ENCODE results near the gene FLT4.

DNA sequence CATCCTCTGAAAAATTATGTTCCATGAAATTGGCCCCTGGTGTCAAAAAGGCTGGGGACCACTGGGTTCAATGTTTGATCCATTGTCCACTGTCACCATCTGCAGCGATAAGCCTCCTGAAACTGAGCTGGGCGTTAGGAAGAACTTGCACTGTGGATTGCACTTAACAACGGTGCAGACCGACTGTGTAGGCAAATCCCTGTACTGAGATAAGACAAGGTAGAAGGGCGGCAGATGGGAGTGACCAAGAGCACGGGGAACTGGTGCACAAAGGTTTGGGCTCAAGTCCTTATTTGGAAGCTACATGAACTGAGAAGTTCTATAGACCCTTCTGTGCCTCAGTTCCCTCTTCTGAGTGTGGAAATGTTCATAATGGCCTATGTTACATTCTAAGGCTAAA lies 41.6 kb upstream of the FLT4 start:
- TF ChIP-seq, protein P1, sequence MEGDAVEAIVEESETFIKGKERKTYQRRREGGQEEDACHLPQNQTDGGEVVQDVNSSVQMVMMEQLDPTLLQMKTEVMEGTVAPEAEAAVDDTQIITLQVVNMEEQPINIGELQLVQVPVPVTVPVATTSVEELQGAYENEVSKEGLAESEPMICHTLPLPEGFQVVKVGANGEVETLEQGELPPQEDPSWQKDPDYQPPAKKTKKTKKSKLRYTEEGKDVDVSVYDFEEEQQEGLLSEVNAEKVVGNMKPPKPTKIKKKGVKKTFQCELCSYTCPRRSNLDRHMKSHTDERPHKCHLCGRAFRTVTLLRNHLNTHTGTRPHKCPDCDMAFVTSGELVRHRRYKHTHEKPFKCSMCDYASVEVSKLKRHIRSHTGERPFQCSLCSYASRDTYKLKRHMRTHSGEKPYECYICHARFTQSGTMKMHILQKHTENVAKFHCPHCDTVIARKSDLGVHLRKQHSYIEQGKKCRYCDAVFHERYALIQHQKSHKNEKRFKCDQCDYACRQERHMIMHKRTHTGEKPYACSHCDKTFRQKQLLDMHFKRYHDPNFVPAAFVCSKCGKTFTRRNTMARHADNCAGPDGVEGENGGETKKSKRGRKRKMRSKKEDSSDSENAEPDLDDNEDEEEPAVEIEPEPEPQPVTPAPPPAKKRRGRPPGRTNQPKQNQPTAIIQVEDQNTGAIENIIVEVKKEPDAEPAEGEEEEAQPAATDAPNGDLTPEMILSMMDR (IDR thresholded peaks at IDR 0.05; ENCODE audit: poor library complexity, severe bottlenecking): no peak
- no peak for TF ChIP-seq POLR2AphosphoS5 (IDR thresholded peaks at IDR 0.05)
- TF ChIP-seq RAD21 (conservative IDR thresholded peaks at IDR 0.05): no peak
- no peak for TF ChIP-seq TAF1 (IDR thresholded peaks at IDR 0.05; ENCODE audit: low read depth)
- no peak for TF ChIP-seq SMC3 (conservative IDR thresholded peaks at IDR 0.05; ENCODE audit: poor library complexity)
